WTC11 (cell line): ENCODE results near the gene SOCS7. TPM values are rescaled to one million over a fixed set of nuclear protein-coding genes. Genes with fewer than 3 reads are reported as not detected.

Experiments
- ATAC-seq: fragments of 200-7000 bp; cut with Tn5 transposase; 2 replicates; pipeline ENCODE4 v1.10.0; 2021; ENCODE audit warnings: mild to moderate bottlenecking, moderate library complexity
- CTCF ChIA-PET: fragments of 300-600 bp; sonication (Branson Sonifier 250); formaldehyde crosslinking; loops from one replicate; lab custom pipeline; 2021; ENCODE audit warnings: antibody characterized with exemption; lab: Charles Lee
- POLR2A ChIA-PET: fragments of 350-600 bp; sonication (Branson Sonifier 250); formaldehyde crosslinking; loops from one replicate; lab custom pipeline; 2021; ENCODE audit warnings: antibody characterized with exemption; lab: Charles Lee
- DNase-seq: peaks from one replicate; pipeline ENCODE4 v3.0.0; 2021; ENCODE audit warnings: low spot score
- H3K27ac Mint-ChIP-seq: 2 replicates; pipeline ENCODE4 v1.8.0; 2021; ENCODE audit warnings: mixed read lengths
- H3K27me3 Mint-ChIP-seq: 2 replicates; pipeline ENCODE4 v1.8.0; 2021; ENCODE audit warnings: low read depth, mild to moderate bottlenecking, moderate library complexity, mixed read lengths
- H3K36me3 Mint-ChIP-seq: 2 replicates; pipeline ENCODE4 v1.8.0; 2021; ENCODE audit warnings: mixed read lengths
- H3K4me1 Mint-ChIP-seq: 2 replicates; pipeline ENCODE4 v1.8.0; 2022; ENCODE audit warnings: mixed read lengths
- H3K4me3 Mint-ChIP-seq: 2 replicates; pipeline ENCODE4 v1.8.0; 2021; ENCODE audit warnings: mild to moderate bottlenecking, moderate library complexity, mixed read lengths
- H3K9me3 Mint-ChIP-seq: 2 replicates; pipeline ENCODE4 v1.8.0; 2021; ENCODE audit warnings: mixed read lengths
- IRF2 ChIP-seq: sonication (generic); formaldehyde crosslinking; IDR thresholded peaks from 2 replicates; pipeline ENCODE4 v1.8.0; 2022; ENCODE audit warnings: low read depth, missing genetic modification reagents, borderline replicate concordance
- MXD4 ChIP-seq: fragments of 250-450 bp; sonication (Bioruptor Pico); IDR thresholded peaks from 2 replicates; pipeline ENCODE4 v1.8.0; 2021; ENCODE audit warnings: mild to moderate bottlenecking, moderate library complexity, borderline replicate concordance
- SMAD4 ChIP-seq: sonication (generic); formaldehyde crosslinking; IDR thresholded peaks from 2 replicates; pipeline ENCODE4 v1.8.0; 2022; ENCODE audit warnings: mild to moderate bottlenecking, missing genetic modification reagents
- ZNF263 ChIP-seq: sonication (generic); formaldehyde crosslinking; IDR thresholded peaks from 2 replicates; pipeline ENCODE4 v1.8.1; 2022; ENCODE audit warnings: low read depth, mild to moderate bottlenecking, moderate library complexity, missing genetic modification reagents
- total RNA-seq: library from RNA; stranded (reverse); gene quantifications from 3 replicates; pipeline ENCODE4 v1.2.3, GENCODE V29; 2021
- TF ChIP-seq, protein P1 (sequence below): fragments of 200-600 bp; IDR thresholded peaks from 2 replicates; pipeline ENCODE4 v1.8.0; 2022; ENCODE audit warnings: antibody characterized with exemption
- TF ChIP-seq, protein P2 (sequence below): sonication (generic); formaldehyde crosslinking; IDR thresholded peaks from 2 replicates; pipeline ENCODE4 v1.8.0; 2023; ENCODE audit warnings: missing genetic modification reagents, mild to moderate bottlenecking, borderline replicate concordance
- TF ChIP-seq, protein P3 (sequence below): fragments of 250-450 bp; sonication (Bioruptor Pico); IDR thresholded peaks from 2 replicates; pipeline ENCODE4 v1.8.0; 2021; ENCODE audit warnings: mild to moderate bottlenecking
- TF ChIP-seq, protein P4 (sequence below): sonication (generic); formaldehyde crosslinking; IDR thresholded peaks from 2 replicates; pipeline ENCODE4 v1.8.1; 2022; ENCODE audit warnings: mild to moderate bottlenecking, missing genetic modification reagents, moderate library complexity, borderline replicate concordance
- TF ChIP-seq, protein P5 (sequence below): sonication (generic); formaldehyde crosslinking; conservative IDR thresholded peaks from 2 replicates; pipeline ENCODE4 v1.8.1; 2022; ENCODE audit warnings: mild to moderate bottlenecking, missing genetic modification reagents
- TF ChIP-seq, protein P6 (sequence below): sonication (generic); formaldehyde crosslinking; IDR thresholded peaks from 2 replicates; pipeline ENCODE4 v1.8.0; 2022; ENCODE audit warnings: missing genetic modification reagents

The SOCS7 gene
- total RNA-seq, 1 experiment from 2014 or later, result 33.6 TPM

DNA sequence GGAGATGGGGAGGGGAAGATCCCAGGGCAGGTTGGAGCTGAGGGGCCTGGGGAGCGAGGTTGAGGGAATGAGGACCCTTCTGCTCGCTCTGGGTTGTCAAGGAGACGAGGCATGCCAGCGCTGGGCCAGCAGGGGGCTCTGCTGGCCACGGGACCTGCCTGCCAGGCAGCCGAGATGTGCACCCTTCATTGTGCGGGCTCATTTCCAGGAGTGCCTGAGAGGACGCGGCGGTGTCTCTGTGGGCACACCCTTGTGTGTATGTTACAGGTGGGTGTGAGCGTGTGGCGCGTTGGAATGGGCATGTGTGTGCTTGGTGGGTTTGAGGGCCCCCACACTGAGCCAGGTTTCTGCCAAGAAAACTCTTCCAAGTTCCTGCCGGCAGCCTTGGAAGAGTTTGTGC lies 92.5 kb downstream of the SOCS7 start:
- CTCF ChIA-PET, result interaction anchor here (0.6 to 4.3 kb wide), 21 partner anchors 7 to 219 kb away, joined by 3 to 44 read pairs (median 6); no protein-coding TSS in a partner anchor
- H3K27me3 Mint-ChIP-seq, result no peaks in the 10 kb centered on the region
- no peaks in the 10 kb centered on the region for H3K9me3 Mint-ChIP-seq
- no peak overlapping the region for H3K27ac Mint-ChIP-seq
- ATAC-seq, result peak; percentile 70
- TF ChIP-seq, protein P1, sequence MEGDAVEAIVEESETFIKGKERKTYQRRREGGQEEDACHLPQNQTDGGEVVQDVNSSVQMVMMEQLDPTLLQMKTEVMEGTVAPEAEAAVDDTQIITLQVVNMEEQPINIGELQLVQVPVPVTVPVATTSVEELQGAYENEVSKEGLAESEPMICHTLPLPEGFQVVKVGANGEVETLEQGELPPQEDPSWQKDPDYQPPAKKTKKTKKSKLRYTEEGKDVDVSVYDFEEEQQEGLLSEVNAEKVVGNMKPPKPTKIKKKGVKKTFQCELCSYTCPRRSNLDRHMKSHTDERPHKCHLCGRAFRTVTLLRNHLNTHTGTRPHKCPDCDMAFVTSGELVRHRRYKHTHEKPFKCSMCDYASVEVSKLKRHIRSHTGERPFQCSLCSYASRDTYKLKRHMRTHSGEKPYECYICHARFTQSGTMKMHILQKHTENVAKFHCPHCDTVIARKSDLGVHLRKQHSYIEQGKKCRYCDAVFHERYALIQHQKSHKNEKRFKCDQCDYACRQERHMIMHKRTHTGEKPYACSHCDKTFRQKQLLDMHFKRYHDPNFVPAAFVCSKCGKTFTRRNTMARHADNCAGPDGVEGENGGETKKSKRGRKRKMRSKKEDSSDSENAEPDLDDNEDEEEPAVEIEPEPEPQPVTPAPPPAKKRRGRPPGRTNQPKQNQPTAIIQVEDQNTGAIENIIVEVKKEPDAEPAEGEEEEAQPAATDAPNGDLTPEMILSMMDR, result peak; percentile 78
- TF ChIP-seq, protein P2, sequence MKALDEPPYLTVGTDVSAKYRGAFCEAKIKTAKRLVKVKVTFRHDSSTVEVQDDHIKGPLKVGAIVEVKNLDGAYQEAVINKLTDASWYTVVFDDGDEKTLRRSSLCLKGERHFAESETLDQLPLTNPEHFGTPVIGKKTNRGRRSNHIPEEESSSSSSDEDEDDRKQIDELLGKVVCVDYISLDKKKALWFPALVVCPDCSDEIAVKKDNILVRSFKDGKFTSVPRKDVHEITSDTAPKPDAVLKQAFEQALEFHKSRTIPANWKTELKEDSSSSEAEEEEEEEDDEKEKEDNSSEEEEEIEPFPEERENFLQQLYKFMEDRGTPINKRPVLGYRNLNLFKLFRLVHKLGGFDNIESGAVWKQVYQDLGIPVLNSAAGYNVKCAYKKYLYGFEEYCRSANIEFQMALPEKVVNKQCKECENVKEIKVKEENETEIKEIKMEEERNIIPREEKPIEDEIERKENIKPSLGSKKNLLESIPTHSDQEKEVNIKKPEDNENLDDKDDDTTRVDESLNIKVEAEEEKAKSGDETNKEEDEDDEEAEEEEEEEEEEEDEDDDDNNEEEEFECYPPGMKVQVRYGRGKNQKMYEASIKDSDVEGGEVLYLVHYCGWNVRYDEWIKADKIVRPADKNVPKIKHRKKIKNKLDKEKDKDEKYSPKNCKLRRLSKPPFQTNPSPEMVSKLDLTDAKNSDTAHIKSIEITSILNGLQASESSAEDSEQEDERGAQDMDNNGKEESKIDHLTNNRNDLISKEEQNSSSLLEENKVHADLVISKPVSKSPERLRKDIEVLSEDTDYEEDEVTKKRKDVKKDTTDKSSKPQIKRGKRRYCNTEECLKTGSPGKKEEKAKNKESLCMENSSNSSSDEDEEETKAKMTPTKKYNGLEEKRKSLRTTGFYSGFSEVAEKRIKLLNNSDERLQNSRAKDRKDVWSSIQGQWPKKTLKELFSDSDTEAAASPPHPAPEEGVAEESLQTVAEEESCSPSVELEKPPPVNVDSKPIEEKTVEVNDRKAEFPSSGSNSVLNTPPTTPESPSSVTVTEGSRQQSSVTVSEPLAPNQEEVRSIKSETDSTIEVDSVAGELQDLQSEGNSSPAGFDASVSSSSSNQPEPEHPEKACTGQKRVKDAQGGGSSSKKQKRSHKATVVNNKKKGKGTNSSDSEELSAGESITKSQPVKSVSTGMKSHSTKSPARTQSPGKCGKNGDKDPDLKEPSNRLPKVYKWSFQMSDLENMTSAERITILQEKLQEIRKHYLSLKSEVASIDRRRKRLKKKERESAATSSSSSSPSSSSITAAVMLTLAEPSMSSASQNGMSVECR (CRISPR knock-in tag), result no peak
- 0 out of 2 replicates have a peak, but pooled peaks cover 2% of the 10 kb centered on the region for H3K36me3 Mint-ChIP-seq
- POLR2A ChIA-PET, result interaction anchor here (0.7 to 1.0 kb wide), 2 partner anchors 21 to 65 kb away, joined by 3 read pairs; no protein-coding TSS in a partner anchor
- H3K4me3 Mint-ChIP-seq, result no peak overlapping the region
- peaks cover 57% of the 10 kb centered on the region for H3K4me1 Mint-ChIP-seq
- DNase-seq, result peak; percentile 76

DNA sequence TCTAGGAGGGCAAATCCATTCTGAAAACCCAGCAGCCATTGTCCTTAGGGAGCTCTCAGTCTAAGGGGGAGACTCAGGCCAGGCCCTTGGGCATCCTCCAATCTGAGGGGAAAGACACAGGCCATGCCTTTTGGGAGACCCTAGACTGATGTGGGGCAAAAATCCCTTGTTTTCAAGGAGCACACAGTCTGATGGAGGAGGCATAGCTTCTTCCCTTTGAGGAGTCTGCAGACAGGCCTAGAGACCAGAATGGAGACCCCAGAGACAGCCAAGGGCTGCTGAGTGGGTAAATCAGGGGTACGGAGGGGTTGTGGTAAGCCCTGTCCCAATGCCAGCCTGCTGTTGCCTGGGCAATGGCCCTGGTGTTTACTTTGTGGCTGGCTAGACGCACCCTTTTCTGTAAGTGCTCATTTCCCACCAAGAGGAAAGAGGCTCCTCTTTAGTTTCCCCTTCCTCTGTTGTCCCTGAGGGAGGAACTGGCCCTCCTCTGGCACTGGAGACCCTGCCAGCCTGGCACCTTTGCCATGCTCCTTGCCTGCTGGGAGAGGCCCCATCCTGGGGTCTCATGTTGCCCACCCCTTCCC lies 96.0 kb downstream of the SOCS7 start:
- no peak for DNase-seq
- no peak overlapping the region for H3K4me3 Mint-ChIP-seq
- CTCF ChIA-PET, result interaction anchor here (0.6 to 0.8 kb wide), 2 partner anchors 9 to 114 kb away, joined by 3 to 4 read pairs; no protein-coding TSS in a partner anchor
- TF ChIP-seq MXD4, result no peak
- no peak for TF ChIP-seq ZNF263
- TF ChIP-seq, protein P3, sequence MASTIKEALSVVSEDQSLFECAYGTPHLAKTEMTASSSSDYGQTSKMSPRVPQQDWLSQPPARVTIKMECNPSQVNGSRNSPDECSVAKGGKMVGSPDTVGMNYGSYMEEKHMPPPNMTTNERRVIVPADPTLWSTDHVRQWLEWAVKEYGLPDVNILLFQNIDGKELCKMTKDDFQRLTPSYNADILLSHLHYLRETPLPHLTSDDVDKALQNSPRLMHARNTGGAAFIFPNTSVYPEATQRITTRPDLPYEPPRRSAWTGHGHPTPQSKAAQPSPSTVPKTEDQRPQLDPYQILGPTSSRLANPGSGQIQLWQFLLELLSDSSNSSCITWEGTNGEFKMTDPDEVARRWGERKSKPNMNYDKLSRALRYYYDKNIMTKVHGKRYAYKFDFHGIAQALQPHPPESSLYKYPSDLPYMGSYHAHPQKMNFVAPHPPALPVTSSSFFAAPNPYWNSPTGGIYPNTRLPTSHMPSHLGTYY, result no peak
- TF ChIP-seq, protein P1, result no peak
- TF ChIP-seq, protein P4, sequence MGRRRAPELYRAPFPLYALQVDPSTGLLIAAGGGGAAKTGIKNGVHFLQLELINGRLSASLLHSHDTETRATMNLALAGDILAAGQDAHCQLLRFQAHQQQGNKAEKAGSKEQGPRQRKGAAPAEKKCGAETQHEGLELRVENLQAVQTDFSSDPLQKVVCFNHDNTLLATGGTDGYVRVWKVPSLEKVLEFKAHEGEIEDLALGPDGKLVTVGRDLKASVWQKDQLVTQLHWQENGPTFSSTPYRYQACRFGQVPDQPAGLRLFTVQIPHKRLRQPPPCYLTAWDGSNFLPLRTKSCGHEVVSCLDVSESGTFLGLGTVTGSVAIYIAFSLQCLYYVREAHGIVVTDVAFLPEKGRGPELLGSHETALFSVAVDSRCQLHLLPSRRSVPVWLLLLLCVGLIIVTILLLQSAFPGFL (CRISPR knock-in tag), result no peak
- TF ChIP-seq, protein P5, sequence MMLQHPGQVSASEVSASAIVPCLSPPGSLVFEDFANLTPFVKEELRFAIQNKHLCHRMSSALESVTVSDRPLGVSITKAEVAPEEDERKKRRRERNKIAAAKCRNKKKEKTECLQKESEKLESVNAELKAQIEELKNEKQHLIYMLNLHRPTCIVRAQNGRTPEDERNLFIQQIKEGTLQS (CRISPR knock-in tag), result no peak
- TF ChIP-seq, protein P6, sequence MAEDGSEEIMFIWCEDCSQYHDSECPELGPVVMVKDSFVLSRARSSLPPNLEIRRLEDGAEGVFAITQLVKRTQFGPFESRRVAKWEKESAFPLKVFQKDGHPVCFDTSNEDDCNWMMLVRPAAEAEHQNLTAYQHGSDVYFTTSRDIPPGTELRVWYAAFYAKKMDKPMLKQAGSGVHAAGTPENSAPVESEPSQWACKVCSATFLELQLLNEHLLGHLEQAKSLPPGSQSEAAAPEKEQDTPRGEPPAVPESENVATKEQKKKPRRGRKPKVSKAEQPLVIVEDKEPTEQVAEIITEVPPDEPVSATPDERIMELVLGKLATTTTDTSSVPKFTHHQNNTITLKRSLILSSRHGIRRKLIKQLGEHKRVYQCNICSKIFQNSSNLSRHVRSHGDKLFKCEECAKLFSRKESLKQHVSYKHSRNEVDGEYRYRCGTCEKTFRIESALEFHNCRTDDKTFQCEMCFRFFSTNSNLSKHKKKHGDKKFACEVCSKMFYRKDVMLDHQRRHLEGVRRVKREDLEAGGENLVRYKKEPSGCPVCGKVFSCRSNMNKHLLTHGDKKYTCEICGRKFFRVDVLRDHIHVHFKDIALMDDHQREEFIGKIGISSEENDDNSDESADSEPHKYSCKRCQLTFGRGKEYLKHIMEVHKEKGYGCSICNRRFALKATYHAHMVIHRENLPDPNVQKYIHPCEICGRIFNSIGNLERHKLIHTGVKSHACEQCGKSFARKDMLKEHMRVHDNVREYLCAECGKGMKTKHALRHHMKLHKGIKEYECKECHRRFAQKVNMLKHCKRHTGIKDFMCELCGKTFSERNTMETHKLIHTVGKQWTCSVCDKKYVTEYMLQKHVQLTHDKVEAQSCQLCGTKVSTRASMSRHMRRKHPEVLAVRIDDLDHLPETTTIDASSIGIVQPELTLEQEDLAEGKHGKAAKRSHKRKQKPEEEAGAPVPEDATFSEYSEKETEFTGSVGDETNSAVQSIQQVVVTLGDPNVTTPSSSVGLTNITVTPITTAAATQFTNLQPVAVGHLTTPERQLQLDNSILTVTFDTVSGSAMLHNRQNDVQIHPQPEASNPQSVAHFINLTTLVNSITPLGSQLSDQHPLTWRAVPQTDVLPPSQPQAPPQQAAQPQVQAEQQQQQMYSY (CRISPR knock-in tag), result no peak
- TF ChIP-seq IRF2, result no peak
- TF ChIP-seq SMAD4 (CRISPR knock-in tag), result no peak
- TF ChIP-seq, all 79 proteins: peak for 0
- Mint-ChIP-seq H3K9me3 (no peaks in the 10 kb centered on the region), H3K4me1 (peaks cover 52% of the 10 kb centered on the region), H3K27ac (peak overlapping the region; percentile 53; the same call in 1 of the 2 replicates), H3K36me3 (0 out of 2 replicates have a peak, but pooled peaks cover 2% of the 10 kb centered on the region), H3K27me3 (no peaks in the 10 kb centered on the region)
- no peak for ATAC-seq
- POLR2A ChIA-PET, result interaction anchor here (0.6 kb wide), 1 partner anchor 20 kb away, joined by 5 read pairs; no protein-coding TSS in a partner anchor
